Liver (tissue), 9 donors: ENCODE measurements around the gene ZFP92. TPM values are rescaled to one million over a fixed set of nuclear protein-coding genes. Genes with fewer than 3 reads are reported as not detected.

Experiments used
- DNase-seq: peaks from one replicate; pipeline ENCODE4 v3.0.0-alpha.2; 2017; ENCODE audit warnings: low spot score
- H3K27ac ChIP-seq, 2 donors: one replicate each; pipeline ENCODE4 v1.7.0; 2013; ENCODE audit warnings: inconsistent platforms in 2 of 2, low read length in 2 of 2, control low read depth in 1 of 2, low read depth in 1 of 2, mild to moderate bottlenecking in 1 of 2
- H3K27me3 ChIP-seq, 4 donors: one replicate each; pipeline versions ENCODE4 v1.6.1 to v1.7.0; 2013; ENCODE audit warnings: low read length in 3 of 4, inconsistent platforms in 1 of 4, mild to moderate bottlenecking in 1 of 4, moderate library complexity in 1 of 4; ENCODE audit not compliant: control insufficient read depth in 4 of 4, insufficient read depth in 4 of 4
- H3K36me3 ChIP-seq, 4 donors: one replicate each; pipeline versions ENCODE4 v1.6.1 to v1.7.0; 2013; ENCODE audit warnings: low read length in 3 of 4, mild to moderate bottlenecking in 3 of 4, low read depth in 1 of 4, moderate library complexity in 1 of 4; ENCODE audit not compliant: control insufficient read depth in 4 of 4, insufficient read depth in 3 of 4
- H3K4me1 ChIP-seq, 4 donors: one replicate each; pipeline versions ENCODE4 v1.6.1 to v1.7.0; 2013; ENCODE audit warnings: low read length in 3 of 4, mild to moderate bottlenecking in 3 of 4, moderate library complexity in 1 of 4; ENCODE audit not compliant: control insufficient read depth in 4 of 4, insufficient read depth in 4 of 4
- H3K4me3 ChIP-seq, 3 donors: one replicate each; pipeline versions ENCODE4 v1.6.1 to v1.7.0; 2013; ENCODE audit warnings: low read length in 3 of 3, control low read depth in 1 of 3, low read depth in 1 of 3, mild to moderate bottlenecking in 1 of 3
- H3K9ac ChIP-seq, 2 donors: one replicate each; pipeline ENCODE4 v1.7.0; 2013; ENCODE audit warnings: low read length in 2 of 2, mild to moderate bottlenecking in 2 of 2, moderate library complexity in 2 of 2, control low read depth in 1 of 2, low read depth in 1 of 2
- H3K9me3 ChIP-seq, 4 donors: one replicate each; pipeline versions ENCODE4 v1.6.1 to v1.7.0; 2013; ENCODE audit warnings: low read length in 3 of 4; ENCODE audit not compliant: control insufficient read depth in 4 of 4
- ATF3 ChIP-seq: IDR thresholded peaks from 2 replicates; pipeline ENCODE4 v1.6.1; 2016; ENCODE audit warnings: antibody characterized with exemption
- CTCF ChIP-seq: fragments of 150-350 bp; IDR thresholded peaks from 2 replicates; pipeline ENCODE4 v1.5.1; 2017; ENCODE audit warnings: improper control_type of control experiment, low read depth, low read length; ENCODE audit not compliant: missing input control
- EGR1 ChIP-seq, 2 donors: IDR thresholded peaks; 2 replicates each; pipeline ENCODE4 v1.6.1; 2016 to 2018; ENCODE audit warnings: antibody characterized with exemption in 2 of 2, low read depth in 2 of 2
- FOXA1 ChIP-seq: IDR thresholded peaks from 2 replicates; pipeline ENCODE4 v1.6.1; 2016; ENCODE audit warnings: antibody characterized with exemption
- FOXA2 ChIP-seq: IDR thresholded peaks from 2 replicates; pipeline ENCODE4 v1.6.1; 2016; ENCODE audit warnings: antibody characterized with exemption
- GABPA ChIP-seq, 2 donors: IDR thresholded peaks in 1 of 2; conservative IDR thresholded peaks in 1 of 2; 2 replicates each; pipeline ENCODE4 v1.6.1; 2016; ENCODE audit warnings: antibody characterized with exemption in 2 of 2, mild to moderate bottlenecking in 1 of 2, moderate library complexity in 1 of 2
- HNF4A ChIP-seq, 2 donors: conservative IDR thresholded peaks; 2 replicates each; pipeline ENCODE4 v1.6.1; 2016; ENCODE audit warnings: antibody characterized with exemption in 2 of 2, mild to moderate bottlenecking in 2 of 2
- HNF4G ChIP-seq: IDR thresholded peaks from 2 replicates; pipeline ENCODE4 v1.6.1; 2016; ENCODE audit warnings: antibody characterized with exemption
- JUND ChIP-seq, 2 donors: IDR thresholded peaks; 2 replicates each; pipeline ENCODE4 v1.6.1; 2016; ENCODE audit warnings: antibody characterized with exemption in 2 of 2
- MAX ChIP-seq: IDR thresholded peaks from 2 replicates; pipeline ENCODE4 v1.6.1; 2016; ENCODE audit warnings: antibody characterized with exemption
- NR2F2 ChIP-seq: IDR thresholded peaks from 2 replicates; pipeline ENCODE4 v1.6.1; 2016; ENCODE audit warnings: antibody characterized with exemption
- RAD21 ChIP-seq, 2 donors: IDR thresholded peaks; 2 replicates each; pipeline ENCODE4 v1.6.1; 2016; ENCODE audit warnings: antibody characterized with exemption in 2 of 2, mild to moderate bottlenecking in 2 of 2
- REST ChIP-seq: IDR thresholded peaks from 2 replicates; pipeline ENCODE4 v1.6.1; 2016; ENCODE audit warnings: antibody characterized with exemption, mild to moderate bottlenecking
- RXRA ChIP-seq, 2 donors: IDR thresholded peaks; 2 replicates each; pipeline ENCODE4 v1.6.1; 2017 to 2018; ENCODE audit warnings: antibody characterized with exemption in 2 of 2, mild to moderate bottlenecking in 1 of 2
- SP1 ChIP-seq: IDR thresholded peaks from 2 replicates; pipeline ENCODE4 v1.6.1; 2018; ENCODE audit warnings: antibody characterized with exemption, mild to moderate bottlenecking
- TAF1 ChIP-seq: conservative IDR thresholded peaks from 2 replicates; pipeline ENCODE4 v1.6.1; 2016; ENCODE audit warnings: antibody characterized with exemption, mild to moderate bottlenecking
- YY1 ChIP-seq: IDR thresholded peaks from 2 replicates; pipeline ENCODE4 v1.6.1; 2016; ENCODE audit warnings: antibody characterized with exemption, mild to moderate bottlenecking
- ZBTB33 ChIP-seq: IDR thresholded peaks from 2 replicates; pipeline ENCODE4 v1.6.1; 2016; ENCODE audit warnings: antibody characterized with exemption
- WGBS: extraction: QIAGEN DNeasy Blood & Tissue Kit; methylation state at CpG from one replicate; pipeline ENCODE4 v1.1.7; 2013; 5-methylcytosine and 5-hydroxymethylcytosine counted together
- polyA plus RNA-seq, 2 donors: library from polyadenylated mRNA; stranded (reverse) in 1 of 2; unstranded in 1 of 2; fragments of 200-250 nt in 1 of 2; fragments of >200 nt in 1 of 2; fragmentation: Nextera tagmentation in 1 of 2; extraction: Ambion mirVana in 1 of 2; gene quantifications; one replicate each; pipeline versions ENCODE4 v1.2.1 to v1.2.3, GENCODE V29; 2013 to 2015
- total RNA-seq, 2 donors: library from RNA; depleted of rRNA; stranded (reverse); fragments of >200 nt; gene quantifications; one replicate each; pipeline ENCODE4 v1.2.3, GENCODE V29; 2014
- donor health status: healthy.
- donor health status: healthy.
- donor health status: healthy.
- donor health status: healthy.
- donor health status: healthy.

Gene ZFP92
- total and polyA plus RNA-seq, 4 donors: 0.24 to 1.3 (median 0.44) TPM

GRCh38 chrX:153443476-153444332 lies 32.4 kb downstream of the ZFP92 start:
- DNase-seq: no peak
- Histone ChIP-seq H3K27me3 (no peaks in the 10 kb centered on the region), H3K9ac (no peak overlapping the region), H3K9me3 (no peaks in the 10 kb centered on the region), H3K4me3 (no peak overlapping the region), H3K4me1 (no peaks in the 10 kb centered on the region), H3K36me3 (peaks cover 0 to 3% (median 0%) of the 10 kb centered on the region in 4 donors), H3K27ac (no peak overlapping the region)
- whole genome bisulfite sequencing: 92% methylated on average over 25 of the region's 25 CpGs
- TF ChIP-seq HNF4G: no peak
- TF ChIP-seq RAD21 (IDR thresholded peaks at IDR 0.05): no peak
- no peak for TF ChIP-seq GABPA (IDR thresholded peaks at IDR 0.05 in 1 of 2, conservative IDR thresholded peaks at IDR 0.05 in 1 of 2)
- TF ChIP-seq NR2F2: no peak
- TF ChIP-seq ATF3: no peak
- TF ChIP-seq ZBTB33: no peak
- TF ChIP-seq TAF1: no peak
- TF ChIP-seq RXRA (IDR thresholded peaks at IDR 0.05): no peak

GRCh38 chrX:153444333-153445011 lies 33.2 kb downstream of the ZFP92 start:
- Histone ChIP-seq H3K9ac (no peak overlapping the region), H3K36me3 (peaks cover 0 to 3% (median 0%) of the 10 kb centered on the region in 4 donors), H3K9me3 (no peaks in the 10 kb centered on the region), H3K4me3 (no peak overlapping the region), H3K27ac (no peak overlapping the region), H3K27me3 (no peaks in the 10 kb centered on the region), H3K4me1 (no peaks in the 10 kb centered on the region)
- WGBS: 95% methylated on average over 37 of the region's 37 CpGs
- TF ChIP-seq MAX (no peak), YY1 (no peak), ZBTB33 (no peak), REST (no peak), SP1 (no peak), NR2F2 (no peak), RAD21 (IDR thresholded peaks at IDR 0.05) (no peak), FOXA2 (no peak), CTCF (no peak), GABPA (IDR thresholded peaks at IDR 0.05 in 1 of 2, conservative IDR thresholded peaks at IDR 0.05 in 1 of 2) (no peak), FOXA1 (no peak), TAF1 (no peak), ATF3 (no peak), JUND (IDR thresholded peaks at IDR 0.05) (no peak), HNF4A (conservative IDR thresholded peaks at IDR 0.05) (no peak), HNF4G (no peak), RXRA (IDR thresholded peaks at IDR 0.05) (no peak), EGR1 (IDR thresholded peaks at IDR 0.05; ENCODE audit: low read depth in 2 of 2) (no peak)
- DNase-seq: no peak
